Lung (tissue), 12 donors: ENCODE data around the gene SLX9. TPM values are rescaled to one million over a fixed set of nuclear protein-coding genes. Genes with fewer than 3 reads are reported as not detected.
A peak's percentile ranks its signal among the peaks of the same experiment; 100 is the strongest.

Source experiments
- ATAC-seq: fragments of 200-7000 bp; cut with Tn5 transposase; one replicate; pipeline ENCODE4 v1.9.1; 2020; ENCODE audit warnings: moderate number of reproducible peaks; ENCODE audit not compliant: insufficient read depth, low FRiP score
- DNase-seq, 3 donors: peaks; one replicate each; pipeline ENCODE4 v3.0.0-alpha.2; 2013 to 2017
- H3K27ac ChIP-seq, 2 donors: one replicate each; pipeline ENCODE4 v1.5.1; 2013; ENCODE audit warnings: mild to moderate bottlenecking in 2 of 2, moderate library complexity in 2 of 2, control low read depth in 1 of 2, inconsistent platforms in 1 of 2, low read depth in 1 of 2, low read length in 1 of 2
- H3K27me3 ChIP-seq, 3 donors: one replicate each; pipeline ENCODE4 v1.5.1; 2013; ENCODE audit warnings: low read length in 2 of 3; ENCODE audit not compliant: control insufficient read depth in 3 of 3, insufficient read depth in 3 of 3
- H3K36me3 ChIP-seq, 4 donors: one replicate each; pipeline ENCODE4 v1.5.1; 2013; ENCODE audit warnings: low read length in 4 of 4, mild to moderate bottlenecking in 1 of 4, moderate library complexity in 1 of 4; ENCODE audit not compliant: control insufficient read depth in 4 of 4, insufficient read depth in 4 of 4
- H3K4me1 ChIP-seq, 5 donors: one replicate each; pipeline ENCODE4 v1.5.1; 2013; ENCODE audit warnings: low read length in 5 of 5, mild to moderate bottlenecking in 2 of 5, moderate library complexity in 1 of 5; ENCODE audit not compliant: control insufficient read depth in 5 of 5, insufficient read depth in 5 of 5
- H3K4me3 ChIP-seq: one replicate; pipeline ENCODE4 v1.5.1; 2013; ENCODE audit warnings: mild to moderate bottlenecking, control low read depth, moderate library complexity
- H3K9ac ChIP-seq, 2 donors: one replicate each; pipeline ENCODE4 v1.5.1; 2013; ENCODE audit warnings: low read length in 2 of 2, control low read depth in 1 of 2; ENCODE audit not compliant: insufficient read depth in 1 of 2
- H3K9me3 ChIP-seq, 4 donors: one replicate each; pipeline ENCODE4 v1.5.1; 2013; ENCODE audit warnings: low read length in 3 of 4, mild to moderate bottlenecking in 1 of 4, moderate library complexity in 1 of 4; ENCODE audit not compliant: control insufficient read depth in 4 of 4, insufficient read depth in 3 of 4
- WGBS, 2 donors: extraction: QIAGEN DNeasy Blood & Tissue Kit; methylation state at CpG; one replicate each; pipeline ENCODE4 v1.1.7; 2013; 5-methylcytosine and 5-hydroxymethylcytosine counted together
- polyA plus RNA-seq, 2 donors: library from polyadenylated mRNA; stranded (reverse); fragments of 200-250 nt; gene quantifications; one replicate each; pipeline ENCODE4 v1.2.1, GENCODE V29; 2013
- total RNA-seq, 2 donors: library from RNA; depleted of rRNA in 1 of 2; stranded (reverse); fragments of >200 nt in 1 of 2; gene quantifications; one replicate each; pipeline ENCODE4 v1.2.1, GENCODE V29; 2014 to 2021
- TF ChIP-seq, protein P1 (sequence below): IDR thresholded peaks from 2 replicates; pipeline ENCODE4 v1.5.1; 2012; ENCODE audit warnings: mild to moderate bottlenecking; ENCODE audit errors: control extremely low read depth, extremely low read depth
- donor health status: control.
- donor health status: control.
- donor health status: Bipolar disorder and iron deficiency.
- donor health status: healthy.
- donor health status: DM: yes; HTN: yes; CAD: no.

SLX9 gene
- total and polyA plus RNA-seq, 4 donors, result 10.3 to 36.9 (median 27.0) TPM

DNA sequence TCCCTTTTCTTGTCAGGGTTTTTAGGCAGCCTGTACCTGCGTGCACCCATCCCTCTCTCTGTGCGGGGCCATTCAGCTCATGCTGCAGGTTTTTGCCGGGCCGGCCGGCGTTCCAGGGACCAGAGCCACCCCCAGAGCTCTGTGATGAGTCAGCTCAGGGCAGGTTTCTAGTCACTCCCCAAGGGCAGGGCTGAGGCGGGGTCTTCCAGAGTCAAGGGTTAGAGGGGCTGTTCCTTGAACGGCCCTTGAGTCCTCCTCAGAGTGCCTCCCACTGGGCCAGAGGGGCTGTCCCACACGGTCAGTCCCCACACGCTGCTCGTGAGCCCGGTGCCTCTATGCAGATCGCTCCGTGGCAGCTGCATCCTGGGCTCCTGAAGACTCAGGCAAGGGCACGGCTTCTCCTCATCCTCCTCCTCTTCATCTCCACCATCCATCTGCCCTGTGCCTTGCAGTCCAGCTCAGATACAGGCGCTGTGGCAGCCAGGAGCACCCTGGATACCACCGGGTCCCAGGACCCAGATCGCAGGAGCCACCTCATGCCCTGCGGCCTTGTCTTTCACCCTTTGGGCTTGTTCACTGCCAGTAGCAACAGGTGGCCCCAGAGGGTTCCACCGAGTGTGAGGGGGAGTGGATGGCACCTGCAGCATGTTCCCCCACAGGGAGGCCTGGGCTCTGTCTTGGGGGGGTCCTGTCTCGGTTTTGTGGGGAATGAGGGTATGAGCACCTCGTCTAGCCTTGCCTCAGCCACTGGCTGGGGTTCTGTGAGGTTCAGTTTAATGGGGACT, 17.4 kb downstream of the SLX9 start:
- TF ChIP-seq, protein P1, sequence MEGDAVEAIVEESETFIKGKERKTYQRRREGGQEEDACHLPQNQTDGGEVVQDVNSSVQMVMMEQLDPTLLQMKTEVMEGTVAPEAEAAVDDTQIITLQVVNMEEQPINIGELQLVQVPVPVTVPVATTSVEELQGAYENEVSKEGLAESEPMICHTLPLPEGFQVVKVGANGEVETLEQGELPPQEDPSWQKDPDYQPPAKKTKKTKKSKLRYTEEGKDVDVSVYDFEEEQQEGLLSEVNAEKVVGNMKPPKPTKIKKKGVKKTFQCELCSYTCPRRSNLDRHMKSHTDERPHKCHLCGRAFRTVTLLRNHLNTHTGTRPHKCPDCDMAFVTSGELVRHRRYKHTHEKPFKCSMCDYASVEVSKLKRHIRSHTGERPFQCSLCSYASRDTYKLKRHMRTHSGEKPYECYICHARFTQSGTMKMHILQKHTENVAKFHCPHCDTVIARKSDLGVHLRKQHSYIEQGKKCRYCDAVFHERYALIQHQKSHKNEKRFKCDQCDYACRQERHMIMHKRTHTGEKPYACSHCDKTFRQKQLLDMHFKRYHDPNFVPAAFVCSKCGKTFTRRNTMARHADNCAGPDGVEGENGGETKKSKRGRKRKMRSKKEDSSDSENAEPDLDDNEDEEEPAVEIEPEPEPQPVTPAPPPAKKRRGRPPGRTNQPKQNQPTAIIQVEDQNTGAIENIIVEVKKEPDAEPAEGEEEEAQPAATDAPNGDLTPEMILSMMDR, result no peak

DNA sequence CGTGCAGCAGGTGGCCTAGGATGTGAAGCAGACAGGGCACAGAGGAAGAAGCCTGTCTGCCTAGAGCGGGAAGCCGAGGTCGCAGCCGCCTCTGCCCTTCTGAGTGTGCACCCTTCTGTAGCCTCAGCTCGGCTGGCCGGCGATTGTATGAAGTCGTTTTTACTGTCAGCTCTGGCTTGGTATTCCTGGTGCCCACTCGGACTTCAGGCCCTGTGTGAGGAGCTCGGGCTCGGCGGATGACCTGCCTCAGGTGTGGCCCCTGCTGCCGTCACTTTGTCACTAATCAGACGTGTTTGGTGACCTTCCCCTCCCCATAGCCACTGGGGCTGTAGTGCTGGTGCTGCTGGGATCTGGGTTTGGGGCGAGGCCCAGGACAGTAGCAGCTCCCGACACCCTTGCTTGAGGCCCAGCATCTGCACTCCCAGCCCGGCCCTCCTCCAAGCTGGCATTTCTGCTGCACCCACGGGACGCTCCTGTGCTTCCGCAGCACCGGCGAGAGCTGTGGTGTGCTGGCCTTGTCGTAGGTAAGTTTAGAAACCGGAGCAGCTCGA, 18.1 kb downstream of the SLX9 start:
- TF ChIP-seq, protein P1, result no peak

More for the DNA sequence above, 17.4 kb downstream of the SLX9 start:
- ATAC-seq, result no peak
- Histone ChIP-seq H3K4me1 (peaks cover 2 to 37% (median 15%) of the 10 kb centered on the region in 5 donors), H3K27ac (no peak overlapping the region), H3K4me3 (no peak overlapping the region), H3K9ac (no peak overlapping the region), H3K36me3 (peaks cover 0 to 24% (median 7%) of the 10 kb centered on the region in 4 donors), H3K27me3 (no peaks in the 10 kb centered on the region), H3K9me3 (no peaks in the 10 kb centered on the region)
- 93% methylated on average over 22 of the region's 22 CpGs for WGBS, 2 donors
- DNase-seq, result no peak

DNA sequence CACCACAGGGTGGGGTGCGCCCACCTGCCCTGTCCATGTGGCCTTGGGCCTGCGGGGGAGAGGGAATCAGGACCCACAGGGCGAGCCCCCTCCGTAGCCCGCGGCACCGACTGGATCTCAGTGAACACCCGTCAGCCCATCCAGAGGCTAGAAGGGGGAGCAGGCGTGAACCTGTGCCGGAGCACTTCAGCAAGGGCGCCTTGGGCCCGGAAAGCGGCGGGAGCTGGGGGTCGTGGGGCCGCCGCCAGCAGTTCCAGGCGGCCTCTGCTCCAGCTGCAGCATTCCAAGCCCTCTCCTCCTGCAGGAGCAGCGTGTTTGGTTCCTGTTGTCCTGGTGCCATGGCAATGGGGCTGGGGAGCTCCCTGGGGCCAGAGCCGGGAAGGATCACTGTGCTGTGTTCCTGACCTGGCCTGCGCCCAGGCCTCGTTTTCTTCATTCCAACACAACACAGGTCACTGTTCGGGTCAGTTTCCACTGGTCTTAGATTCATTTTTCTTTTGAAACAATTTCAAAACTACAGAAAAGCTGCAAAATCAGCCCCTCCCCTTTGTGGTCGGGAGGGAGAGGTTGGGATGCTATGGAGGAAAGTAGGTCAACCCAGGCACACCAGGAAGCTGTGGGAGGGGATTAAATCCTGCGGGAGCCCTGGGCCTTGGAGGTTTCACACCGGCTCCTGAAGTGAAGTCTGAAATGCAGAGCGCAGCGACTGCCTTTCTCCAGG, 18.8 kb downstream of the SLX9 start:
- TF ChIP-seq, protein P1, result no peak
- peaks cover 0 to 24% (median 7%) of the 10 kb centered on the region in 4 donors for H3K36me3 ChIP-seq
- H3K27ac ChIP-seq, result peak overlapping the region; percentile 47 to 82
- peaks cover 7 to 45% (median 22%) of the 10 kb centered on the region in 5 donors for H3K4me1 ChIP-seq
- ATAC-seq, result peak; percentile 38
- H3K9me3 ChIP-seq, result no peaks in the 10 kb centered on the region
- H3K27me3 ChIP-seq, result no peaks in the 10 kb centered on the region
- DNase-seq, result peak; percentile 83 to 90 (median 87)
- H3K9ac ChIP-seq, result peak overlapping the region in 1 of 2 donors; percentile 0
- 70 to 80% methylated on average over 28 of the region's 28 CpGs for WGBS, 2 donors
- no peak overlapping the region for H3K4me3 ChIP-seq

More for the DNA sequence above, 18.1 kb downstream of the SLX9 start:
- H3K9ac ChIP-seq, result peak overlapping the region in 1 of 2 donors; percentile 0
- H3K27ac ChIP-seq, result peak overlapping the region; percentile 47 to 82
- DNase-seq, result no peak
- peaks cover 0 to 24% (median 7%) of the 10 kb centered on the region in 4 donors for H3K36me3 ChIP-seq
- ATAC-seq, result no peak
- no peaks in the 10 kb centered on the region for H3K9me3 ChIP-seq
- 88 to 93% methylated on average over 26 of the region's 26 CpGs for WGBS, 2 donors
- H3K27me3 ChIP-seq, result no peaks in the 10 kb centered on the region
- H3K4me3 ChIP-seq, result no peak overlapping the region
- H3K4me1 ChIP-seq, result peaks cover 7 to 44% (median 22%) of the 10 kb centered on the region in 5 donors
